GM19438 (cell line): Measurements from ENCODE around the gene FIGLA.

Source experiments
- ATAC-seq: cut with Tn5 transposase; IDR thresholded peaks from one replicate; pipeline ENCODE4 v1.9.1; 2021; ENCODE audit warnings: low read depth; ENCODE audit not compliant: unreplicated experiment

The FIGLA gene

GRCh38 chr2:70776266-70776665, 14.2 kb downstream of the FIGLA start:
- ATAC-seq = no peak

DNA sequence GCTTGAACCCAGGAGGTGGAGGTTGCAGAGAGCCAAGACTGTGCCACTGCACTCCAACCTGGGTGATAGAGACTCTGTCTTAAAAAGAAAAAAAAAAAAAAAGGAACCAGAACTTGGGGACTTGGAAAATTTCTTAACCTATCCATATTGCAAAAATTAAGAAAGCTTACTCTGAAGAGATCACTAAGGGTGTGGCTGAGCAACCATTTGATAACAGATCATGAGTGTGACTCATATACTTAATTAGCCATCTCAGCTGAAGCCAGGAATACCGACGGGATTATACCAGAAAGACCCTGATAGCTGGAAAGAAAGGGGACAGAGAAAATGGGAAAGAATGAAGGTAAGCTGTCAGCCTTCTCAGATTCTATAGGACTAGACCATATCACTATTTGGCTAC, 15.3 kb downstream of the FIGLA start:
- no peak for ATAC-seq

DNA sequence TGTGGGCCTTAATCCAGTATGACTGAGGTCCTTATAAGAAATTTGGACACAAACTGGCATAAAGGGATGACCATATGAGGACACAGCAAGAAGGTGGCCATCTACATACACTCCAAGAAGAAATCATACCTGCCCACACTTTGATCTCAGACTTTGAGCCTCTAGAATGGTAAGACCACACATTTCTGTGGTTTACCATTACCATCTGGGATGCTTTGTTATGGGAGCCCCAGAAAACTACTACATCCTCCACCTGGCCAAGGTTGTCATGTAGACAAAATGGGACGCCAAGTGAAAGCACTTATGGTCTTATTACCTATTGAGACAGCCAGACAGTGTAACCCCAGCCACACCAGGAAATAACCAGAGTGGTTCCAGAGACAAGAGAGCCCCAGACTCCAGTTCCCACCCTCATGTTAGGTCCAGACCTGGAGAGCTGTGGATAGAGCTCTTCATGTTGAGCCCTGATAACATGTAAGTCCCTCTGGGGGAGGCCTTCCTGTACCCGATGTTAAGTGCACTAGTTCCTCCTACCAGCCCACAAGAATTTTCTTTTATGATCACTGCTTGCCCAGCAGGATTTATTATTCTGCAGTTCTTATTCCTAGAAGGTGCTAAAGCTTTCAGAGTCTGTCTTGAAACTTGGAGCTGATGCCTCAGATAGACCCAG, 17.8 kb downstream of the FIGLA start:
- ATAC-seq = no peak

GRCh38 chr2:70771446-70771845, 19.0 kb downstream of the FIGLA start:
- no peak for ATAC-seq

DNA sequence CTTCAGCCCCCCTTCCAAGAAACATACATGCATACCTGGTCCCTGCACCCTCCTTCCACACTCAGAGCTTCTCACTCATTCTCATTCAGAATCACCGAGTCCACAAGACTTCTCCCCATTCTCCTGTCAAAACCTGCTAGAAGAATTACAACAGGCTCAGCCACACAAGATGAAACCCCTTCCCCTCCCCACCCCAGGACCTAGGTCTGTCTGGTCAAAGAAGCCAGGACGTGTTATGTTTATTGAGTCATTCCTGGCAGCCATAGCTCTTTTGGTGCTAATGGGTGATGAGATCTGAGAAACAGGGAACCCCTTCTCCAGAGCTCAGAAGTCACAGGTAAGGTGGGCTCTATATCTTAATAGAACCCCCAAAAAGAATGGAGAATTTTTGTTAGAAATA, 21.0 kb downstream of the FIGLA start:
- ATAC-seq = no peak

- ATAC-seq = no peak
Observed at GRCh38 chr2:70768590-70769085, 21.8 kb downstream of the FIGLA start.

DNA sequence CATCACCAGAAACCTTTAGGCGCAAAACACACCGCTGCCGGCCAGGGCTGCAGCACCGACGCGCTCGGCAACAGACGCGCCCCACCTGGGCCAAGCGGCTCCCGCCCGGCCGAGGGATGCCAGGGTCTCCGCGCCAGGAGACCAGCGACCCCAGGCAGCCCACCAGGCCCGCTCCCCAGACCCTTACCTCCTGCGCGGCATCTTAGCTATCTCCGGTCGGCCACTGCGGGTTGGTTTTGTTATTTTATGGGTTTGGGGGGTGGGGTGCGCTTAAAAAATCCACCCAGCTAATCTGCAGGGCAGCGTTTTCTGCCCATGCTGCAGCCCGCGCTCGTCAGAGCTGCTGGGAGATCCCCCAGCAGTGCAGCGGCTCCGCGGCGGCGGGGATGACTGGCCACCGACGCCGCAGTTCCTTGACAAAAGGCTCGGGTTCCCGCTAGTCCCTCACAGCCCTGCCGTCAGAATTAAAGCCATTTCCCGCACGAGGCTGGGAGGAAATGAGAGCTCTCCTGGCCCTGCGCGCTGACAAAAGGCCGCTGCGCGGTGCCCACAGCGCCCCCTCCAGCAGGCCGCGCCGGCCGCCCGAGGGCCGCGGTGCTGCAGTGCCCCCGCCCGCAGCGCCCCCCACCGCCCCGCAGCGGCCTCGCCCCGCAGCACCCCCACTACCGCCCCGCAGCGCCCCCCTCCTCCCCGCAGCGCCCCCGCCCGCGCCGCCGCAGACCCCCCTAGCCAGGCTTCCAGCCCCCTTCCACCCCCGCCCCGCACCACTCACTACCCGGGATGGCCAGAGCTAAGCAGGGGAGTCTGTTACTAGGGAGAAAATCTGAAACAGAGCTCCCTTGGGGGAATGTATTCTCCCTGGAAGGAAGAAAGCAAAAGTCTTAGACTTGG, 22.5 kb downstream of the FIGLA start, which contains the start of gene ADD2:
TSS of gene ADD2 (minus strand) at position 502 of the 891 bp plus-strand sequence. CDS start 61,792 bp downstream, outside the sequence.
- no peak for ATAC-seq

DNA sequence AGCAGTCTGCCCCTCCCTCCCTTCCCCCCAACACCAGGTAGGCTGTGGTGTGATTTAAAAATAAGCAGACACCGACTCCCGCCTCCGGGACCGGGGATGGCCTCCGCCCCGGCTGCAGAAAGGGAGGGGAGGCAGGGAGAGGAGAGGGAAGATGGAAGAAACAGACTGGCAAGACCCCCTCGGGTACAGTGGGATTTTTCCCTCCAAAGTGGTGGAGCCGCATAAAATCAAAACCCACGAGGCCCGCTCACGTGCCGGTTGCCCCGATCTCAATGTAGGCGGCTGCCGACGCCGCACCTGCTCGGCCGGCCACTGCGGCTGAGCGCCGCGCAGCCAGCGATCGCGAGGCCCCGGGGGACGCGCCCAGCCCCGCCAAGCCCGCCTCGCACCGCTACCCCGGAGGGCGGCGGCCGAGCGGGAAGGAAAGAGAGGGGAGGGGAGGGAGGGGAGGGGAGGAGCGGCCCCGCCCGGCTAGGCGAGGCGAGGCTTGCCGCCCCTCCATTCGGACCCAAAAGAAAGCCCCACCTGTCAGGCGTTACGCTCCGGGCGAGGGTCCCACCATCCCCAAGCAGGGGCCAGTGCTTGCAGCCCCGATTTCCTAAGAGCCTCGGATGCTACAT, 23.3 kb downstream of the FIGLA start:
- no peak for ATAC-seq

- no peak for ATAC-seq
Observed at GRCh38 chr2:70766357-70767078, 23.9 kb downstream of the FIGLA start.

DNA sequence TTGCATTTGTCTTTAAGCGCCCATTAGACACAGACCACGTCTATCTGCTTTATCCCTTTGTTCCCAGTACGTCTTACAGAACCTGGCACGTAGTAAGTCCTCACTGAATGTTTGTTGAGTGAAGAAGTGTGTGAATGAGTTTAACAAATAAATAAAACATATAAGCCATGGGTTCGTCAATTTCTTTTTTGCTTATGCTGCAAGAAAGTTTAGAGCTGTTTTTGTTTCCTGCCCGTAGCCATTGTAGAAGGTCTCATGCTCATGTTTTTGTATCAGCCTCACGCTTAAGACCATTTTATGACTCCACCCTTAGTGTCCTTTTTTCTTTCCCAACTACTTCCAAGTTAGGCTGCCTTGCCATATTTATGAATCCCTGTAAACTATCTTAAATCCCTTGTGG, 24.9 kb downstream of the FIGLA start:
- ATAC-seq = no peak

DNA sequence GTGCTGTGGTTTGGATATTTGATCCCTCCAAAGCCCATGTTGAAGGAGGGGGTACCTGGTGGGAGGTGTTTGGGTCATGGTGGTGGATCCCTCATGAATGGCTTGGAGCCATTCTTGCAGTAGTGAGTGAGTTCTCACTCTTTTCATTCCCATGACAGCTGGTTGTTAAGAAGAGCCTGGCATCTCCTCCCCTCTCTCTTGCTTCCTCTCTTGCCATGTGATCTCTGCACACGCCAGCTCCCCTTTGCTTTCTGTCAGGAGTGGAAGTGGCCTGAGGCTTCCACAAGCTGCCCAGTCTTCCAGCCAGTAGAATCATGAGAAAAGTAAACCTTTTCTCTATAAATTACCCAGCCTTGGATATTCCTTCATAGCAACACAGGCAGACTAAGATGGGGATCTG, 31.0 kb downstream of the FIGLA start:
- ATAC-seq = no peak

GRCh38 chr2:70757966-70758365, 32.5 kb downstream of the FIGLA start:
- ATAC-seq = no peak

- no peak for ATAC-seq
Observed at GRCh38 chr2:70757360-70757759, 33.1 kb downstream of the FIGLA start.

DNA sequence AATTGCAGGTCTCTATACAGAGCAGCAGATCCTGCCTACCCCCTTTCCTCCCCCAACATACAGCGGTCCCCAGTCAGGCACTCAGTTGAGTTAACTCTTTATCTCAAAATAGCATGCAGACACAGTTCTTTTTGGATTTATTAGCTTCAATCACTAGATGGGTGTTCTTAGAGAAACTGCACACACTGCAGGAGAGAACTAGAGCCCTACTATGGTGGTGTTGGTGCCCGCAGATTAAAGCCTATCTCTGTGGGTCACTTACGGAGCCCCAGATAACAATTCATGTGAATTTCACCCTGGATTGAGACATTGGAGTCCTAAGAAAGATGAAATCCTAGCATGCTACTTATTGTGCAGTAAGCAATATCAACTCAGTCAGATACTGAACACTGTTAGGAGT, 34.3 kb downstream of the FIGLA start:
- ATAC-seq = no peak

- ATAC-seq = no peak
Observed at GRCh38 chr2:70753902-70754301, 36.5 kb downstream of the FIGLA start.

GRCh38 chr2:70753031-70753430, 37.4 kb downstream of the FIGLA start:
- no peak for ATAC-seq

- no peak for ATAC-seq
Observed at GRCh38 chr2:70752396-70752795, 38.0 kb downstream of the FIGLA start.

DNA sequence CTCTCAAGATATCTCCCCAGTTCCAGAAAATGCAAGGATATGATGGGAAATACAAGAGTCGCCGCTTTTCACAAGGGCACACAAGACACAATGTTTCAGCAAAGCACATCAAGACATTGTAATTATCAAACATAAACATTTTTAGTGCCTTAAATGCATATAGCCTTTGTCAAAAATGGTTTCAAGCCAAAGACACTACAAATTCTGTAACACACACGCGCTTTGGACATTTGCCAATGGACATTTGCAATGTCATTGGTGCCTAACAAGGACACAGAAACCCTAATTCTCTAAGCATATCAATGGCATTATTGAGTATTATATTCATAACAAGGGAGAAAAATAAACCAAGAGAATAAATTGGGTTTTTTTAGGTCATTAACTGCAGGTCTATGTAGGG, 38.6 kb downstream of the FIGLA start:
- ATAC-seq = no peak

DNA sequence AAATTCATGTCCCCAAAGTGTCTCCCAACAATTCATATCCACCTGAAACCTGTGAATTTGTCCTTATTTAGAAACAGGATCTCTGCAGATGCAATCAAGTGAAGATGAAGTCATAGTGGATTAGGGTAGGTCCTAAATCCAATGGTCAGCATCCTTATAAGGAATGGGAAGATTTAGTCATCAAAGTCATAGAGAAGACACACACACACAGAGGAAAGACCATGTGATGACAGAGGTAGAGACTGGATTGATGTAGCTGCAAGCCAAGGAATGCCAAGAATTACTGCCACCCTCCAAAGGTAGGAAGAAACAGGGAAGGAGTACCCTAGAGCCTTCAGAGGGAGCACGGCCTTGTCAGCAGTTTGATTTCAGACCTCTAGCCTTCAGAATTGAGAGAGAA, 40.1 kb downstream of the FIGLA start:
- no peak for ATAC-seq

DNA sequence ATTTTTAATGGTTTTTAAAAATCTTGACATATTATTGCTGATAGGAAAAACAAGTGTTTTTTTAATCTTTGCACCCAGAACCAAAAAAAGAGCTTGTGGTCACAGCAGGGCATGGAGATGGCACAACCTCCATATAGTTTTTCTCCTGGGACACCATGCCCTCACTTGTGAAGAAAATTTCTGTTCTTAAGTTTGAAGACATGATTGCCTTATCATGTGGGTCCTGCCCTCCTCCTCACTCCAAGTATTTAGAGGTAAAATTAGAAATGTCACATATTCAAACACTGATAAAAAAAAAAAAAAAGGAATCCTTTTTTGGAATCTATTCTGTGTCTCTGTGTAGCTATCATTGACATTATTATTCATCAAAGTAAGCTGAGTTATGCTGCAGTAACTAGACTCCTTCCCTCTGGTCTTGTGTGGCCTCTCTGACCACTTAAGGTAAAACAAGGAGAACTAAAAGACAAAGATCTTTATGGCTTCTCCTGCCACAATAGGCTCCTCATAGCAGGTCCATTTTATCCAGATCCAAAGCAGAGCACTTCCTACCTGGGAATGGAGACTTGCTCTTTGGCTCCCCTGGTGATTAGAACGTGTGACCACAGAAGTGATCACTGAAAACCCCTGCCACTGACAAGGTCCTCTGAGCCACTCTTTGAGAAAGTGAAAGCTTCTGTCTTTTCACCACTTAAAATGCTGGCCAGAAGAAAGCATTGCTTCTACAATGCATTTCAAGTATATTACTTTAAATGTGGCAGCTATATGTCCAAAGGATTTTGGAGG, 42.2 kb downstream of the FIGLA start:
- ATAC-seq = no peak
